Calu3 (cell line): Measurements from ENCODE around the gene BMP6. TPM values are rescaled to one million over a fixed set of nuclear protein-coding genes. Genes with fewer than 3 reads are reported as not detected.
"Not testable (repeated sequence)": the region's sequence is repeated elsewhere in the genome, so short reads cannot be mapped to it uniquely, and the experiment has no call there.

Source experiments
- BruUV-seq: library from RNA; stranded (reverse); fragments of 400-500 nt; replicated peaks from 2 replicates; lab custom pipeline; 2021; lab: Mats Ljungman, UMichigan
- CTCF ChIA-PET: fragments of 300-600 bp; sonication (Branson Sonifier 250); formaldehyde crosslinking; loops from one replicate; lab custom pipeline; 2022; ENCODE audit warnings: antibody characterized with exemption; lab: Charles Lee
- DNase-seq: peaks from one replicate; pipeline ENCODE4 v3.0.0; 2022
- H3K27ac Mint-ChIP-seq: one replicate; pipeline ENCODE4 v1.8.0; 2022; ENCODE audit warnings: mixed read lengths; ENCODE audit not compliant: unreplicated experiment
- H3K27me3 Mint-ChIP-seq: one replicate; pipeline ENCODE4 v1.8.0; 2022; ENCODE audit warnings: mixed read lengths; ENCODE audit not compliant: unreplicated experiment
- H3K36me3 Mint-ChIP-seq: one replicate; pipeline ENCODE4 v1.8.0; 2022; ENCODE audit warnings: mild to moderate bottlenecking, moderate library complexity, mixed read lengths; ENCODE audit not compliant: insufficient read depth, unreplicated experiment
- H3K4me1 Mint-ChIP-seq: one replicate; pipeline ENCODE4 v1.8.0; 2022; ENCODE audit warnings: mild to moderate bottlenecking, low read depth, mixed read lengths; ENCODE audit not compliant: unreplicated experiment
- H3K4me3 Mint-ChIP-seq: one replicate; pipeline ENCODE4 v1.8.0; 2022; ENCODE audit warnings: mild to moderate bottlenecking, low read depth, moderate library complexity, mixed read lengths; ENCODE audit not compliant: unreplicated experiment
- H3K9me3 Mint-ChIP-seq: one replicate; pipeline ENCODE4 v1.8.0; 2022; ENCODE audit warnings: low read depth, mixed read lengths; ENCODE audit not compliant: unreplicated experiment
- intact Hi-C: fragments of 100-400 bp; cut with micrococcal nuclease; formaldehyde crosslinking; loops from one replicate; pipeline ENCODE4 v1.10.0; 2022; ENCODE audit not compliant: unreplicated experiment
- total RNA-seq: library from RNA; stranded (reverse); gene quantifications from 2 replicates; pipeline ENCODE4 v1.2.3, GENCODE V29; 2022
- TF ChIP-seq, protein P1 (sequence below): fragments of 200-600 bp; IDR thresholded peaks from one replicate; pipeline ENCODE4 v1.8.0; 2022; ENCODE audit warnings: antibody characterized with exemption; ENCODE audit not compliant: unreplicated experiment

BMP6 gene
- total RNA-seq, 1 experiment from 2014 or later: 0.17 TPM

DNA sequence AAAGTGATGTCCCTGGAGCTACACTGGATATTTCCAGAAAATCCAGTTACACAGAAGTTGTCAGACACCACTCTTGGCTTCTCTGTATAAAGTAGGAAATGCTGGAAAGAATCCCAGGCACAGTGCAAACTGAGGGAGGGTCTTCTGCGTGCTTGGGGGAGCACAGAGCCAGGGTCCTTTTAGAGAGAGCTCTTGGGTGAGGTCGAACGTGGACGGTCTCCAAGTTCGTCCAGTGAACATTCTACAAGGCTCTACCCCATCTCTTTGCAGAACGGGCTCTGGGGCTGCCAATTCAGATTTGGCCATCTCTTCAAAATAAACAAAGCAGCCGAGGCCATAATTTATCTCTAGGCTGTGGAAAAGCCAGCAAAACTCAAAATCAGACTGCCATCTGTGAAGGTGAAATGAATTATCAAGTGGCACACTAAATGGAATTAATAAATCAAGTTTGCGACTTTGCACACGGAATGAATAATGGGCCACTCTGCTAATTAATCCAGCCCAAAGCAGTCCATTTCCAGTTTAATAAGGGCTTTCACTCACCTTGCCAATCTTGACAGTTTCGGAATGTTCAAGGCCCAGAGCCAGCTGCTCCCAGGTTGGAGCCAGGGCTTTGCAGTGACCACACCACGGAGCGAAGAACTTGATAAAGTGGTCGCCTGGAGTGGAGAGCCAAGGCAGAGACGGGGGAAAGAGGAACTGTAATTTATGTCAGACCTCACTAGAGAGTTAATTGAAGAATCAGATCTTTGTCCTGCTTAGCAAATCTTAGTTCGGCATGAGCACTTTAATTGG is 165.4 kb downstream of the BMP6 start:
- intact Hi-C loops: no loop called here
- no TSS peak for BruUV-seq
- TF ChIP-seq, protein P1, sequence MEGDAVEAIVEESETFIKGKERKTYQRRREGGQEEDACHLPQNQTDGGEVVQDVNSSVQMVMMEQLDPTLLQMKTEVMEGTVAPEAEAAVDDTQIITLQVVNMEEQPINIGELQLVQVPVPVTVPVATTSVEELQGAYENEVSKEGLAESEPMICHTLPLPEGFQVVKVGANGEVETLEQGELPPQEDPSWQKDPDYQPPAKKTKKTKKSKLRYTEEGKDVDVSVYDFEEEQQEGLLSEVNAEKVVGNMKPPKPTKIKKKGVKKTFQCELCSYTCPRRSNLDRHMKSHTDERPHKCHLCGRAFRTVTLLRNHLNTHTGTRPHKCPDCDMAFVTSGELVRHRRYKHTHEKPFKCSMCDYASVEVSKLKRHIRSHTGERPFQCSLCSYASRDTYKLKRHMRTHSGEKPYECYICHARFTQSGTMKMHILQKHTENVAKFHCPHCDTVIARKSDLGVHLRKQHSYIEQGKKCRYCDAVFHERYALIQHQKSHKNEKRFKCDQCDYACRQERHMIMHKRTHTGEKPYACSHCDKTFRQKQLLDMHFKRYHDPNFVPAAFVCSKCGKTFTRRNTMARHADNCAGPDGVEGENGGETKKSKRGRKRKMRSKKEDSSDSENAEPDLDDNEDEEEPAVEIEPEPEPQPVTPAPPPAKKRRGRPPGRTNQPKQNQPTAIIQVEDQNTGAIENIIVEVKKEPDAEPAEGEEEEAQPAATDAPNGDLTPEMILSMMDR: no peak

GRCh38 chr6:7892367-7892766 is 166.5 kb downstream of the BMP6 start:
- peaks cover 14% of the 10 kb centered on the region for H3K36me3 Mint-ChIP-seq
- H3K27ac Mint-ChIP-seq, CTCF ChIA-PET, H3K4me3 Mint-ChIP-seq, BruUV-seq, intact Hi-C loops, H3K4me1 Mint-ChIP-seq, DNase-seq, H3K9me3 Mint-ChIP-seq, H3K27me3 Mint-ChIP-seq: not testable (repeated sequence)

More for the DNA sequence above, 165.4 kb downstream of the BMP6 start:
- CTCF ChIA-PET: no interaction called here
- Mint-ChIP-seq H3K27me3 (no peaks in the 10 kb centered on the region), H3K36me3 (peaks cover 22% of the 10 kb centered on the region), H3K4me3 (no peak overlapping the region), H3K4me1 (no peaks in the 10 kb centered on the region), H3K9me3 (no peaks in the 10 kb centered on the region), H3K27ac (no peak overlapping the region)
- DNase-seq: no peak

- no peaks in the 10 kb centered on the region for H3K9me3 Mint-ChIP-seq
- no peak overlapping the region for H3K4me3 Mint-ChIP-seq
- peaks cover 12% of the 10 kb centered on the region for H3K36me3 Mint-ChIP-seq
- no peak overlapping the region for H3K27ac Mint-ChIP-seq
- no peak for DNase-seq
- intact Hi-C loops: no loop called here
- TF ChIP-seq, protein P1: no peak
- no peaks in the 10 kb centered on the region for H3K27me3 Mint-ChIP-seq
- no TSS peak for BruUV-seq
- H3K4me1 Mint-ChIP-seq: no peaks in the 10 kb centered on the region
- CTCF ChIA-PET: no interaction called here
Observed at GRCh38 chr6:7893342-7893741, 167.4 kb downstream of the BMP6 start.

DNA sequence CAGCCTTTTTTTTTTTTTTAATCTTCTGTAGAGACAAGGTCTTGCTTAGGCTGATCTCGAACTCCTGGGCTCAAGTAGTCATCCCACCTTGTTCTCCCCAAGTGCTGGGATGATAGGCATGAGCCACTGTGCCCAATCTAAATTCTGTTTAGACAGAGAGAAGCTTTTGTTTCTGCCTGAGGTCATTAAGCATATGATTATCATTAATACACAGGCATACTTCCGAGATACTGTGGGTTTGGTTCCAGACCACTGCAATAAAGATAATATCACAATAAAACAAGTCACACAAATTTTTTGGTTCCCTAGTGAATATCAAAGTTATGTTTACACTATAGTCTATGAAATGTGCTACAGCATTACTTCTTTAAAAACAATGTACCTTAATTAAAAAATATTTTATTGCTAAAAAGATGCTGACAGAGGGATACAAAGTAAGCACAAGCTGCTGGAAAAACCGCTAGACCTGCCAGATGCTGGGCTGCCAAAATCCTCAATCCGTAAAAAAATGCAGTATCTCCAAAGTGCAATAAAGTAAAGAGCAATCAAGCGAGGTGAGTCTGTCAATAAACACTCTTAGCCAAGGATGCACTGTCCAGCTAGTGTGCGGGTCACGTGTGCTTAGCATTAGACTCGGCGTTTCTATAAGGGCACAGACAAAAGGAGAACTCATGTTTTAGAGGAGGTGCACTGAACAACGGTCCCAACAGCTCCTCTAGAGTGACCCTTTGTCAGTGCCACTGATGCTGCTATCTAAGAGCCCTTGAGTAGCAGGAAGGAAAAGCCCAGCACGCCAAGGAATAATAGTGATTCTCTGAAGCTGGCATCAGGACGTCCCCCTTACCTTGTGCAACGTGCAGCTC is 168.6 kb downstream of the BMP6 start:
- Mint-ChIP-seq H3K27ac (no peak overlapping the region), H3K36me3 (peaks cover 14% of the 10 kb centered on the region), H3K4me1 (no peaks in the 10 kb centered on the region), H3K9me3 (no peaks in the 10 kb centered on the region), H3K27me3 (no peaks in the 10 kb centered on the region), H3K4me3 (no peak overlapping the region)
- CTCF ChIA-PET: no interaction called here
- no peak for DNase-seq
- TF ChIP-seq, protein P1: no peak
- intact Hi-C loops: loop anchor here (5.0 kb wide), 2 partner anchors 98 to 168 kb away; partner anchors contain the start of gene BLOC1S5
- BruUV-seq: no TSS peak
